ENCODE results near the gene INPP5K.

DNA sequence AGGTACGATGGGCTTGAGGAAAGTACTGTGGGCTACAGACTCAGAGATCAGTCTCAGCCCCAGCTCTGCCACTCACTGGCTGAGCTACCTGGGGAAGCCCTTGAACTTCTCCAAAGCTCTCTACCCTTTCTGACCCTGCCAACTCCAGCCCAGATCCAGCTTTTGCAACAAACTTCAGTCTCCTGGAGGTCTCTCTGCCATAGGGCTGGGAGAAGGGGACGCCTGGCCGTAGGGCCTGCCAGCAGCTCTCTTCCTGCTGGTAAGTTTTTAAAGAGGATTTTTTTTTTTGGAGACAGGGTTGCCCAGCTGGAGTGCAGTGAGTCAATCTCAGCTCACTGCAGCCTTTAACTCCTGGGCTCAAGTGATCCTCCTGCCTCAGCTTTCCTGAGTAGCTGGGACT, 11.5 kb downstream of the INPP5K start:
- TF ChIP-seq, protein P1, sequence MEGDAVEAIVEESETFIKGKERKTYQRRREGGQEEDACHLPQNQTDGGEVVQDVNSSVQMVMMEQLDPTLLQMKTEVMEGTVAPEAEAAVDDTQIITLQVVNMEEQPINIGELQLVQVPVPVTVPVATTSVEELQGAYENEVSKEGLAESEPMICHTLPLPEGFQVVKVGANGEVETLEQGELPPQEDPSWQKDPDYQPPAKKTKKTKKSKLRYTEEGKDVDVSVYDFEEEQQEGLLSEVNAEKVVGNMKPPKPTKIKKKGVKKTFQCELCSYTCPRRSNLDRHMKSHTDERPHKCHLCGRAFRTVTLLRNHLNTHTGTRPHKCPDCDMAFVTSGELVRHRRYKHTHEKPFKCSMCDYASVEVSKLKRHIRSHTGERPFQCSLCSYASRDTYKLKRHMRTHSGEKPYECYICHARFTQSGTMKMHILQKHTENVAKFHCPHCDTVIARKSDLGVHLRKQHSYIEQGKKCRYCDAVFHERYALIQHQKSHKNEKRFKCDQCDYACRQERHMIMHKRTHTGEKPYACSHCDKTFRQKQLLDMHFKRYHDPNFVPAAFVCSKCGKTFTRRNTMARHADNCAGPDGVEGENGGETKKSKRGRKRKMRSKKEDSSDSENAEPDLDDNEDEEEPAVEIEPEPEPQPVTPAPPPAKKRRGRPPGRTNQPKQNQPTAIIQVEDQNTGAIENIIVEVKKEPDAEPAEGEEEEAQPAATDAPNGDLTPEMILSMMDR (IDR thresholded peaks at IDR 0.05; ENCODE audit: low read length), result no peak
- no peak for TF ChIP-seq EZH2phosphoT487 (IDR thresholded peaks at IDR 0.05; ENCODE audit: low read length)

Data from MM.1S (cell line).